Medulla oblongata (tissue), 1 donor: ENCODE data around the gene SRSF2.
"Not testable (repeated sequence)": the region's sequence is repeated elsewhere in the genome, so short reads cannot be mapped to it uniquely, and the experiment has no call there.

Experiments used
- DNase-seq: peaks from one replicate; pipeline ENCODE4 v3.0.0-alpha.2; 2015; ENCODE audit errors: extremely low spot score

Gene SRSF2

GRCh38 chr17:76737082-76737675 lies at the start of gene SRSF2:
Gene SRSF2 (minus strand): TSS chr17:76737331. CDS start chr17:76737160, 171 bp downstream.
- DNase-seq = peak; percentile 99

- no peak for DNase-seq
Observed at GRCh38 chr17:76784926-76785325, 47.8 kb upstream of the SRSF2 start.

- DNase-seq = no peak
Observed at GRCh38 chr17:76783146-76783545, 46.0 kb upstream of the SRSF2 start.

GRCh38 chr17:76781056-76781982 lies 44.2 kb upstream of the SRSF2 start:
- no peak for DNase-seq

GRCh38 chr17:76775021-76775600 lies 38.0 kb upstream of the SRSF2 start:
- DNase-seq = no peak

- no peak for DNase-seq
Observed at GRCh38 chr17:76772842-76773525, 35.9 kb upstream of the SRSF2 start.

GRCh38 chr17:76758570-76758969 lies 21.4 kb upstream of the SRSF2 start:
- no peak for DNase-seq

GRCh38 chr17:76757256-76757655 lies 20.1 kb upstream of the SRSF2 start:
- no peak for DNase-seq

GRCh38 chr17:76755285-76755684 lies 18.2 kb upstream of the SRSF2 start:
- DNase-seq = no peak

GRCh38 chr17:76753061-76753961 lies 16.2 kb upstream of the SRSF2 start:
- DNase-seq = no peak

- no peak for DNase-seq
Observed at GRCh38 chr17:76752006-76752405, 14.9 kb upstream of the SRSF2 start.

- no peak for DNase-seq
Observed at GRCh38 chr17:76751416-76751993, 14.4 kb upstream of the SRSF2 start.

- no peak for DNase-seq
Observed at GRCh38 chr17:76748657-76749056, 11.5 kb upstream of the SRSF2 start.

- DNase-seq = no peak
Observed at GRCh38 chr17:76747716-76748363, 10.7 kb upstream of the SRSF2 start.

- DNase-seq = not testable (repeated sequence)
Observed at GRCh38 chr17:76745785-76746184, 8.7 kb upstream of the SRSF2 start.

GRCh38 chr17:76744747-76745146 lies 7.6 kb upstream of the SRSF2 start:
- no peak for DNase-seq

- no peak for DNase-seq
Observed at GRCh38 chr17:76742958-76743357, 5.8 kb upstream of the SRSF2 start.

- no peak for DNase-seq
Observed at GRCh38 chr17:76740329-76741118, 3.4 kb upstream of the SRSF2 start.

- not testable (repeated sequence) for DNase-seq
Observed at GRCh38 chr17:76739568-76740115, 2.5 kb upstream of the SRSF2 start.
